Measurements from ENCODE around the gene RGS12. TPM values are rescaled to one million over a fixed set of nuclear protein-coding genes. Genes with fewer than 3 reads are reported as not detected.

RGS12 gene
- polyA plus RNA-seq, 3 donors: 0.75 to 15.3 (median 2.7) TPM

- no peak overlapping the region for H3K4me3 Mint-ChIP-seq
- no peak overlapping the region for H3K27ac Mint-ChIP-seq
- WGBS (ENCODE audit: insufficient coverage): 95% methylated on average over 6 of the region's 13 CpGs
- Histone ChIP-seq H3K36me3 (replicated peaks in 1 of 2; ENCODE audit: control insufficient read depth in 1 of 2, insufficient read depth in 2 of 2, low read length in 2 of 2) (no peaks in the 10 kb centered on the region), H3K27me3 (ENCODE audit: control insufficient read depth in 2 of 2, insufficient read depth in 2 of 2, low read length in 2 of 2) (no peaks in the 10 kb centered on the region), H3K4me3 (replicated peaks in 1 of 3; ENCODE audit: low read depth in 2 of 3, low read length in 3 of 3) (no peak overlapping the region), H3K4me2 (replicated peaks; ENCODE audit: extremely low read depth, low read length, poor library complexity, severe bottlenecking) (no peak overlapping the region), H3K27ac (ENCODE audit: low read depth in 1 of 2, low read length in 2 of 2) (no peak overlapping the region), H4K20me1 (ENCODE audit: insufficient read depth, low read length) (no peaks in the 10 kb centered on the region), H2AFZ (ENCODE audit: insufficient read depth, low read depth, low read length, poor library complexity, severe bottlenecking) (no peak overlapping the region), H3K4me1 (ENCODE audit: control insufficient read depth in 1 of 2, insufficient read depth in 2 of 2, low read length in 2 of 2) (no peaks in the 10 kb centered on the region), H3K9ac (ENCODE audit: insufficient read depth, low read length, poor library complexity, severe bottlenecking) (no peak overlapping the region), H3K9me3 (replicated peaks in 1 of 2; ENCODE audit: control insufficient read depth in 1 of 2, insufficient read depth in 1 of 2, low read length in 2 of 2) (no peaks in the 10 kb centered on the region), H3K79me2 (ENCODE audit: insufficient read depth, low read length) (no peaks in the 10 kb centered on the region)
- no peak for DNase-seq
- peaks cover 0 to 9% of the 10 kb centered on the region in 2 donors for H3K36me3 Mint-ChIP-seq
- intact Hi-C loops (cut with micrococcal nuclease): no loop called here
- TF ChIP-seq CTCF (IDR thresholded peaks at IDR 0.05): no peak
- peaks cover 0 to 3% (median 1%) of the 10 kb centered on the region in 3 donors for H3K27me3 Mint-ChIP-seq (ENCODE audit: low read depth in 3 of 3)
- no peaks in the 10 kb centered on the region for H3K4me1 Mint-ChIP-seq
- no peaks in the 10 kb centered on the region for H3K9me3 Mint-ChIP-seq
Measured at GRCh38 chr4:3253808-3254207, 39.0 kb upstream of the RGS12 start.

- intact Hi-C loops (cut with micrococcal nuclease): no loop called here
- H4K20me1 ChIP-seq (ENCODE audit: insufficient read depth, low read length): no peaks in the 10 kb centered on the region
- no peak overlapping the region for H3K4me3 ChIP-seq (replicated peaks in 1 of 3; ENCODE audit: low read depth in 2 of 3, low read length in 3 of 3)
- no peak overlapping the region for H3K4me3 Mint-ChIP-seq
- H3K36me3 Mint-ChIP-seq: peaks cover 0 to 9% of the 10 kb centered on the region in 2 donors
- no peaks in the 10 kb centered on the region for H3K4me1 ChIP-seq (ENCODE audit: control insufficient read depth in 1 of 2, insufficient read depth in 2 of 2, low read length in 2 of 2)
- 95% methylated on average over 14 of the region's 14 CpGs for WGBS (ENCODE audit: insufficient coverage)
- H2AFZ ChIP-seq (ENCODE audit: insufficient read depth, low read depth, low read length, poor library complexity, severe bottlenecking): no peak overlapping the region
- H3K4me2 ChIP-seq (replicated peaks; ENCODE audit: extremely low read depth, low read length, poor library complexity, severe bottlenecking): no peak overlapping the region
- no peak for DNase-seq
- H3K36me3 ChIP-seq (replicated peaks in 1 of 2; ENCODE audit: control insufficient read depth in 1 of 2, insufficient read depth in 2 of 2, low read length in 2 of 2): no peaks in the 10 kb centered on the region
- no peaks in the 10 kb centered on the region for H3K79me2 ChIP-seq (ENCODE audit: insufficient read depth, low read length)
- no peak for TF ChIP-seq CTCF (IDR thresholded peaks at IDR 0.05)
- H3K9me3 Mint-ChIP-seq: no peaks in the 10 kb centered on the region
- no peak overlapping the region for H3K9ac ChIP-seq (ENCODE audit: insufficient read depth, low read length, poor library complexity, severe bottlenecking)
- H3K27me3 ChIP-seq (ENCODE audit: control insufficient read depth in 2 of 2, insufficient read depth in 2 of 2, low read length in 2 of 2): no peaks in the 10 kb centered on the region
- no peaks in the 10 kb centered on the region for H3K9me3 ChIP-seq (replicated peaks in 1 of 2; ENCODE audit: control insufficient read depth in 1 of 2, insufficient read depth in 1 of 2, low read length in 2 of 2)
- H3K27ac ChIP-seq (ENCODE audit: low read depth in 1 of 2, low read length in 2 of 2): no peak overlapping the region
- H3K4me1 Mint-ChIP-seq: no peaks in the 10 kb centered on the region
- H3K27ac Mint-ChIP-seq: no peak overlapping the region
- peaks cover 0 to 3% (median 1%) of the 10 kb centered on the region in 3 donors for H3K27me3 Mint-ChIP-seq (ENCODE audit: low read depth in 3 of 3)
Measured at GRCh38 chr4:3254302-3255131, 38.3 kb upstream of the RGS12 start.
